Astrocyte of the cerebellum (primary cell): ENCODE data around the gene DKC1.

ENCODE experiments used
- DNase-seq: peaks from one replicate; pipeline ENCODE4 v3.0.0-alpha.2; 2011; ENCODE audit warnings: low read depth
- H3K4me3 ChIP-seq: 2 replicates; pipeline ENCODE4 v1.5.1; 2011; ENCODE audit warnings: mild to moderate bottlenecking, low read depth, low read length, moderate library complexity
- CTCF ChIP-seq: IDR thresholded peaks from 2 replicates; pipeline ENCODE4 v1.5.1; 2012; ENCODE audit warnings: low read length, low read depth, moderate library complexity, mild to moderate bottlenecking; ENCODE audit errors: missing control alignments
- in situ Hi-C: cut with HindIII; loops from 2 replicates; pipeline ENCODE4 v1.10.0; 2017; ENCODE audit warnings: low sequenced_read_pairs

Gene DKC1

GRCh38 chrX:154729439-154729838 lies 33.2 kb upstream of the DKC1 start:
- no peak overlapping the region for H3K4me3 ChIP-seq
- no peak for TF ChIP-seq CTCF
- no peak for DNase-seq
- in situ Hi-C loops: no loop called here

- in situ Hi-C loops: no loop called here
- DNase-seq: peak; percentile 73
- H3K4me3 ChIP-seq: no peak overlapping the region
- TF ChIP-seq CTCF: no peak
Measured at GRCh38 chrX:154730253-154730891, 32.3 kb upstream of the DKC1 start.

GRCh38 chrX:154731184-154731583 lies 31.5 kb upstream of the DKC1 start:
- in situ Hi-C loops: no loop called here

GRCh38 chrX:154731881-154732280 lies 30.8 kb upstream of the DKC1 start:
- no peak for DNase-seq
- H3K4me3 ChIP-seq: no peak overlapping the region
- in situ Hi-C loops: no loop called here
- no peak for TF ChIP-seq CTCF

More at GRCh38 chrX:154731184-154731583, 31.5 kb upstream of the DKC1 start:
- TF ChIP-seq CTCF: no peak
- no peak for DNase-seq
- H3K4me3 ChIP-seq: no peak overlapping the region

- no peak for TF ChIP-seq CTCF
- no peak for DNase-seq
- in situ Hi-C loops: no loop called here
- H3K4me3 ChIP-seq: no peak overlapping the region
Measured at GRCh38 chrX:154732421-154733065, 30.1 kb upstream of the DKC1 start.

GRCh38 chrX:154733066-154733425 lies 29.6 kb upstream of the DKC1 start:
- TF ChIP-seq CTCF: no peak
- in situ Hi-C loops: no loop called here
- DNase-seq: no peak

More at GRCh38 chrX:154733066-154733425, 29.6 kb upstream of the DKC1 start:
- no peak overlapping the region for H3K4me3 ChIP-seq
